HepG2 (cell line): ENCODE measurements around the gene SORD. TPM values are rescaled to one million over a fixed set of nuclear protein-coding genes. Genes with fewer than 3 reads are reported as not detected.

Experiments used
- GRHL1 ChIP-seq: sonication (generic); formaldehyde crosslinking; conservative IDR thresholded peaks from 2 replicates; pipeline ENCODE4 v1.8.0; 2022; ENCODE audit warnings: missing genetic modification reagents
- HNF4A ChIP-seq: sonication (generic); formaldehyde crosslinking; IDR thresholded peaks from 2 replicates; pipeline ENCODE4 v1.4.0; 2020; ENCODE audit warnings: missing genetic modification reagents
- NCOA2 ChIP-seq: sonication (generic); formaldehyde crosslinking; IDR thresholded peaks from 2 replicates; pipeline ENCODE4 v1.8.0; 2022; ENCODE audit warnings: inconsistent platforms
- NFE2 ChIP-seq: sonication (generic); formaldehyde crosslinking; IDR thresholded peaks from 2 replicates; pipeline ENCODE4 v1.4.0; 2020; ENCODE audit warnings: missing genetic modification reagents
- SIN3B ChIP-seq: fragments of 150-350 bp; IDR thresholded peaks from 2 replicates; pipeline ENCODE4 v1.6.1; 2014; ENCODE audit warnings: low read length
- SOX13 ChIP-seq, 3 experiments: fragments of 450-650 bp in 1 of 3; sonication (generic) in 1 of 3; formaldehyde crosslinking in 1 of 3; IDR thresholded peaks in 2 of 3; conservative IDR thresholded peaks in 1 of 3; 2 replicates each; pipeline versions ENCODE4 v1.5.0 to v1.6.1; 2016 to 2020; ENCODE audit warnings: antibody characterized with exemption in 1 of 3, mild to moderate bottlenecking in 1 of 3, missing compliant biosample characterization in 1 of 3, missing genetic modification reagents in 1 of 3, moderate library complexity in 1 of 3
- SSRP1 ChIP-seq: IDR thresholded peaks from 2 replicates; pipeline ENCODE4 v1.6.1; 2016; ENCODE audit warnings: control low read depth
- TEAD2 ChIP-seq: sonication (generic); formaldehyde crosslinking; IDR thresholded peaks from 2 replicates; pipeline ENCODE4 v1.9.0; 2021; ENCODE audit warnings: missing genetic modification reagents
- TFAP4 ChIP-seq: sonication (generic); IDR thresholded peaks from 2 replicates; pipeline ENCODE4 v1.6.1; 2016; ENCODE audit warnings: low read depth, borderline replicate concordance
- ZFP62 ChIP-seq: sonication (generic); formaldehyde crosslinking; IDR thresholded peaks from 2 replicates; pipeline ENCODE4 v1.4.0; 2020; ENCODE audit warnings: missing genetic modification reagents
- ZNF430 ChIP-seq: sonication (generic); formaldehyde crosslinking; IDR thresholded peaks from 2 replicates; pipeline ENCODE4 v1.9.0; 2021; ENCODE audit warnings: mild to moderate bottlenecking, missing genetic modification reagents
- ZNF569 ChIP-seq: sonication (generic); formaldehyde crosslinking; IDR thresholded peaks from 2 replicates; pipeline ENCODE4 v1.5.0; 2020; ENCODE audit warnings: mild to moderate bottlenecking, missing genetic modification reagents, moderate library complexity, borderline replicate concordance
- ZNF766 ChIP-seq: sonication (generic); formaldehyde crosslinking; IDR thresholded peaks from 2 replicates; pipeline ENCODE4 v1.5.0; 2020; ENCODE audit warnings: missing genetic modification reagents, borderline replicate concordance
- polyA plus RNA-seq, 8 experiments: library from polyadenylated mRNA; depleted of rRNA in 3 of 8; stranded (reverse) in 7 of 8; unstranded in 1 of 8; fragments of >200 nt; fragmentation: Illumina TruSeq in 4 of 8; extraction: Trizol in 4 of 8; gene quantifications; 2 replicates each; pipeline versions ENCODE4 v1.2.1 to v1.2.3, GENCODE V29; 2011 to 2016; ENCODE audit warnings: low read depth in 4 of 8, missing spikeins in 1 of 8, mixed read lengths in 1 of 8; ENCODE audit not compliant: insufficient read depth in 1 of 8
- total RNA-seq, 5 experiments: library from RNA; depleted of rRNA; stranded (reverse); fragments of >200 nt; fragmentation: Illumina TruSeq; extraction: Trizol; gene quantifications; 2 replicates each; pipeline ENCODE4 v1.2.3, GENCODE V29; 2016; ENCODE audit warnings: low read depth in 1 of 5
- TF ChIP-seq, protein P1 (sequence below): IDR thresholded peaks from 2 replicates; pipeline ENCODE4 v1.4.0; 2020; ENCODE audit warnings: mild to moderate bottlenecking, missing genetic modification reagents

SORD gene
- total and polyA plus RNA-seq, 2 of the 13 experiments (the other 11 are each of a cell fraction or from before 2014, with no cell fraction given) = 59.1 to 95.3 TPM

- no peak for TF ChIP-seq GRHL1 (CRISPR knock-in tag)
- no peak for TF ChIP-seq SOX13 (IDR thresholded peaks at IDR 0.05)
- no peak for TF ChIP-seq SOX13 (CRISPR knock-in tag; conservative IDR thresholded peaks at IDR 0.05 in 1 of 2, IDR thresholded peaks at IDR 0.05 in 1 of 2)
- TF ChIP-seq SIN3B = no peak
- no peak for TF ChIP-seq TFAP4
- TF ChIP-seq ZNF766 = no peak
- no peak for TF ChIP-seq ZNF569 (CRISPR knock-in tag)
- no peak for TF ChIP-seq TEAD2
- peak; percentile 51; the same call in 1 of the 2 replicates for TF ChIP-seq HNF4A (CRISPR knock-in tag)
- no peak for TF ChIP-seq ZFP62 (CRISPR knock-in tag)
- TF ChIP-seq SSRP1 (CRISPR knock-in tag) = no peak
- TF ChIP-seq NFE2 = no peak
- no peak for TF ChIP-seq ZNF430 (CRISPR knock-in tag)
- 0 out of 2 replicates have a peak, but pooled peaks have one; percentile 15 for TF ChIP-seq NCOA2 (CRISPR knock-in tag)
- TF ChIP-seq, protein P1, sequence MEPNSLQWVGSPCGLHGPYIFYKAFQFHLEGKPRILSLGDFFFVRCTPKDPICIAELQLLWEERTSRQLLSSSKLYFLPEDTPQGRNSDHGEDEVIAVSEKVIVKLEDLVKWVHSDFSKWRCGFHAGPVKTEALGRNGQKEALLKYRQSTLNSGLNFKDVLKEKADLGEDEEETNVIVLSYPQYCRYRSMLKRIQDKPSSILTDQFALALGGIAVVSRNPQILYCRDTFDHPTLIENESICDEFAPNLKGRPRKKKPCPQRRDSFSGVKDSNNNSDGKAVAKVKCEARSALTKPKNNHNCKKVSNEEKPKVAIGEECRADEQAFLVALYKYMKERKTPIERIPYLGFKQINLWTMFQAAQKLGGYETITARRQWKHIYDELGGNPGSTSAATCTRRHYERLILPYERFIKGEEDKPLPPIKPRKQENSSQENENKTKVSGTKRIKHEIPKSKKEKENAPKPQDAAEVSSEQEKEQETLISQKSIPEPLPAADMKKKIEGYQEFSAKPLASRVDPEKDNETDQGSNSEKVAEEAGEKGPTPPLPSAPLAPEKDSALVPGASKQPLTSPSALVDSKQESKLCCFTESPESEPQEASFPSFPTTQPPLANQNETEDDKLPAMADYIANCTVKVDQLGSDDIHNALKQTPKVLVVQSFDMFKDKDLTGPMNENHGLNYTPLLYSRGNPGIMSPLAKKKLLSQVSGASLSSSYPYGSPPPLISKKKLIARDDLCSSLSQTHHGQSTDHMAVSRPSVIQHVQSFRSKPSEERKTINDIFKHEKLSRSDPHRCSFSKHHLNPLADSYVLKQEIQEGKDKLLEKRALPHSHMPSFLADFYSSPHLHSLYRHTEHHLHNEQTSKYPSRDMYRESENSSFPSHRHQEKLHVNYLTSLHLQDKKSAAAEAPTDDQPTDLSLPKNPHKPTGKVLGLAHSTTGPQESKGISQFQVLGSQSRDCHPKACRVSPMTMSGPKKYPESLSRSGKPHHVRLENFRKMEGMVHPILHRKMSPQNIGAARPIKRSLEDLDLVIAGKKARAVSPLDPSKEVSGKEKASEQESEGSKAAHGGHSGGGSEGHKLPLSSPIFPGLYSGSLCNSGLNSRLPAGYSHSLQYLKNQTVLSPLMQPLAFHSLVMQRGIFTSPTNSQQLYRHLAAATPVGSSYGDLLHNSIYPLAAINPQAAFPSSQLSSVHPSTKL (CRISPR knock-in tag) = 0 out of 2 replicates have a peak, but pooled peaks have one; percentile 44
These were observed 66.1 kb downstream of the SORD start (continued) for GRCh38 chr15:45088801-45089711.
